Thyroid gland (tissue), 4 donors: ENCODE measurements around the gene NPIPB12.
"Not testable (repeated sequence)": the region's sequence is repeated elsewhere in the genome, so short reads cannot be mapped to it uniquely, and the experiment has no call there.

Experiments
- CTCF ChIP-seq, 6 experiments: fragments of 200-600 bp in 3 of 6; fragments of 450-650 bp in 3 of 6; sonication (generic) in 3 of 6; IDR thresholded peaks; one replicate each; pipeline ENCODE4 v1.5.1; 2016 to 2019; ENCODE audit warnings: antibody characterized with exemption in 6 of 6, mild to moderate bottlenecking in 2 of 6, inconsistent platforms in 1 of 6, moderate library complexity in 1 of 6
- POLR2A ChIP-seq, 2 donors: fragments of 450-650 bp; IDR thresholded peaks; one replicate each; pipeline ENCODE4 v1.6.1; 2017; ENCODE audit warnings: antibody characterized with exemption in 2 of 2, mild to moderate bottlenecking in 2 of 2, moderate library complexity in 1 of 2

GRCh38 chr16:29506308-29506707 lies at the start of gene NPIPB12:
- TF ChIP-seq CTCF, POLR2A (IDR thresholded peaks at IDR 0.05): not testable (repeated sequence)
